ENCODE measurements around the gene GABBR2.

- TF ChIP-seq, protein P1, sequence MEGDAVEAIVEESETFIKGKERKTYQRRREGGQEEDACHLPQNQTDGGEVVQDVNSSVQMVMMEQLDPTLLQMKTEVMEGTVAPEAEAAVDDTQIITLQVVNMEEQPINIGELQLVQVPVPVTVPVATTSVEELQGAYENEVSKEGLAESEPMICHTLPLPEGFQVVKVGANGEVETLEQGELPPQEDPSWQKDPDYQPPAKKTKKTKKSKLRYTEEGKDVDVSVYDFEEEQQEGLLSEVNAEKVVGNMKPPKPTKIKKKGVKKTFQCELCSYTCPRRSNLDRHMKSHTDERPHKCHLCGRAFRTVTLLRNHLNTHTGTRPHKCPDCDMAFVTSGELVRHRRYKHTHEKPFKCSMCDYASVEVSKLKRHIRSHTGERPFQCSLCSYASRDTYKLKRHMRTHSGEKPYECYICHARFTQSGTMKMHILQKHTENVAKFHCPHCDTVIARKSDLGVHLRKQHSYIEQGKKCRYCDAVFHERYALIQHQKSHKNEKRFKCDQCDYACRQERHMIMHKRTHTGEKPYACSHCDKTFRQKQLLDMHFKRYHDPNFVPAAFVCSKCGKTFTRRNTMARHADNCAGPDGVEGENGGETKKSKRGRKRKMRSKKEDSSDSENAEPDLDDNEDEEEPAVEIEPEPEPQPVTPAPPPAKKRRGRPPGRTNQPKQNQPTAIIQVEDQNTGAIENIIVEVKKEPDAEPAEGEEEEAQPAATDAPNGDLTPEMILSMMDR (IDR thresholded peaks at IDR 0.05; ENCODE audit: low read depth, low read length): no peak
- no peak for TF ChIP-seq EZH2phosphoT487 (IDR thresholded peaks at IDR 0.05; ENCODE audit: low read depth)
These were observed 340.2 kb downstream of the GABBR2 start for GRCh38 chr9:98368366-98369065.

Measured in OCI-LY3 (cell line).